GM12873 (cell line): ENCODE results near the gene CEP20.

Source experiments
- CTCF ChIP-seq: IDR thresholded peaks from 2 replicates; pipeline ENCODE4 v1.5.1; 2012; ENCODE audit warnings: low read depth, mild to moderate bottlenecking, moderate library complexity, low read length, control low read depth; ENCODE audit not compliant: insufficient read depth; ENCODE audit errors: missing control alignments

The CEP20 gene

GRCh38 chr16:15894571-15895374, 6.4 kb upstream of the CEP20 start:
- TF ChIP-seq CTCF: no peak

GRCh38 chr16:15891508-15891907, 3.1 kb upstream of the CEP20 start:
- TF ChIP-seq CTCF: no peak

- no peak for TF ChIP-seq CTCF
Measured at GRCh38 chr16:15887283-15887682, 1.1 kb downstream of the CEP20 start.

- no peak for TF ChIP-seq CTCF
Measured at GRCh38 chr16:15886078-15886477, 2.3 kb downstream of the CEP20 start.

- no peak for TF ChIP-seq CTCF
Measured at GRCh38 chr16:15885560-15886001, 2.8 kb downstream of the CEP20 start.

GRCh38 chr16:15882563-15882962, 5.8 kb downstream of the CEP20 start:
- TF ChIP-seq CTCF: no peak

- no peak for TF ChIP-seq CTCF
Measured at GRCh38 chr16:15881794-15882379, 6.5 kb downstream of the CEP20 start.
